ENCODE measurements around the gene SYT14. TPM values are rescaled to one million over a fixed set of nuclear protein-coding genes. Genes with fewer than 3 reads are reported as not detected.
A peak's percentile ranks its signal among the peaks of the same experiment; 100 is the strongest.

Gene SYT14
- total RNA-seq, 6 experiments from 2014 or later = 7.6 to 10.6 (median 8.5) TPM

DNA sequence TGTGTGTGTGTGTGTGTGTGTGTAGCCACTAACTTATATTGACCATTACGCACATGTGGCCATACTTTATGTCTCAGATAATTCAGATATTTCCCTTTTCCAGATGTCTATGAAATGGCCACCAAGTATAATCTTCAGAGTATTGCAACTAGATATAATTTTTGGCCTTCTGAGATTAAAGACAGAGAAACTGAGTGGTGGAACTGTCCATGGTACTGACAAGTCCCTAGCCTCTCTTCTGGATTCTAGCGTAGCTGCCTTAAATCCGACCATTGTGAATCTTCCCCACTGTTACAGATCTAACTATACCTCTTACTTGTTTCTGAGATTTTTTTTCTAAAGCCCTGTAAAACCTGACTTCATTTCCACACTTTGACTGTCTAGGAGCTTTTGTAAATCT, 194.6 kb downstream of the SYT14 start:
- Mint-ChIP-seq H3K36me3 (ENCODE audit: low read depth) (peaks cover 12% of the 10 kb centered on the region; the same call in 1 of the 2 replicates), H3K27ac (no peak overlapping the region), H3K4me1 (ENCODE audit: low read depth) (peaks cover 7% of the 10 kb centered on the region; the same call in 1 of the 2 replicates), H3K27me3 (ENCODE audit: insufficient read depth) (no peaks in the 10 kb centered on the region), H3K9me3 (no peaks in the 10 kb centered on the region), H3K4me3 (no peak overlapping the region)
- TF ChIP-seq, protein P1, sequence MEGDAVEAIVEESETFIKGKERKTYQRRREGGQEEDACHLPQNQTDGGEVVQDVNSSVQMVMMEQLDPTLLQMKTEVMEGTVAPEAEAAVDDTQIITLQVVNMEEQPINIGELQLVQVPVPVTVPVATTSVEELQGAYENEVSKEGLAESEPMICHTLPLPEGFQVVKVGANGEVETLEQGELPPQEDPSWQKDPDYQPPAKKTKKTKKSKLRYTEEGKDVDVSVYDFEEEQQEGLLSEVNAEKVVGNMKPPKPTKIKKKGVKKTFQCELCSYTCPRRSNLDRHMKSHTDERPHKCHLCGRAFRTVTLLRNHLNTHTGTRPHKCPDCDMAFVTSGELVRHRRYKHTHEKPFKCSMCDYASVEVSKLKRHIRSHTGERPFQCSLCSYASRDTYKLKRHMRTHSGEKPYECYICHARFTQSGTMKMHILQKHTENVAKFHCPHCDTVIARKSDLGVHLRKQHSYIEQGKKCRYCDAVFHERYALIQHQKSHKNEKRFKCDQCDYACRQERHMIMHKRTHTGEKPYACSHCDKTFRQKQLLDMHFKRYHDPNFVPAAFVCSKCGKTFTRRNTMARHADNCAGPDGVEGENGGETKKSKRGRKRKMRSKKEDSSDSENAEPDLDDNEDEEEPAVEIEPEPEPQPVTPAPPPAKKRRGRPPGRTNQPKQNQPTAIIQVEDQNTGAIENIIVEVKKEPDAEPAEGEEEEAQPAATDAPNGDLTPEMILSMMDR (IDR thresholded peaks at IDR 0.05) = no peak
- no peak for DNase-seq

DNA sequence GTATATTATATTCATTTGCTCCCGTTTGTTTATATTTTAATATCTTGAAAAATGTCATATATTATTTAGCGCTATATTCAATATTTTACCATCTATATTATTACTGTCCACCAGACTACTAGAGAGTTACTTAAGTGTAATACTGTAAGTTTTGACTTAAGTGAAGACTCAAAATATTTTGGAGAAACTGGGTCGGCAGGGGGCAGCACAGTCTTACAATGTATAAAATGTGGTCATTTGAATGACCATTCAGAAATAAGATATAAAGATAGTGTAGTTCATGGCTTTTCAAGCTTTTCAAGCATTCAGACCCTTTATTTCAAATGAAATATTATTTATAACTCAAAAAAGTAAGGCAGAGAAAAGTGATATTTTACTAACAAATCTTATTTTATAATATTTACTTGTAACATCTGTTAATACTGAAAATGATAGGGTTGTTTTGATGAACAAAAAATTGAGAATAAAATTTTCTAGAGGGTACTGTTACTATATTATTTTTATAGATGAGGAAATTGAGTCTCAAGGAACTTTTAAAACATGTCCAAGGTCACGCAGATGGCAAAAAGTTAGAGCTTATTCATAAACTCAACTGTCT, 205.5 kb downstream of the SYT14 start:
- Mint-ChIP-seq H3K4me1 (ENCODE audit: low read depth) (peaks cover 7% of the 10 kb centered on the region; the same call in 1 of the 2 replicates), H3K27ac (no peak overlapping the region), H3K27me3 (ENCODE audit: insufficient read depth) (no peaks in the 10 kb centered on the region), H3K9me3 (no peaks in the 10 kb centered on the region), H3K36me3 (ENCODE audit: low read depth) (peaks cover 9% of the 10 kb centered on the region; the same call in 1 of the 2 replicates), H3K4me3 (no peak overlapping the region)
- peak; percentile 63 for DNase-seq
- TF ChIP-seq, protein P1 (IDR thresholded peaks at IDR 0.05) = peak; percentile 92

DNA sequence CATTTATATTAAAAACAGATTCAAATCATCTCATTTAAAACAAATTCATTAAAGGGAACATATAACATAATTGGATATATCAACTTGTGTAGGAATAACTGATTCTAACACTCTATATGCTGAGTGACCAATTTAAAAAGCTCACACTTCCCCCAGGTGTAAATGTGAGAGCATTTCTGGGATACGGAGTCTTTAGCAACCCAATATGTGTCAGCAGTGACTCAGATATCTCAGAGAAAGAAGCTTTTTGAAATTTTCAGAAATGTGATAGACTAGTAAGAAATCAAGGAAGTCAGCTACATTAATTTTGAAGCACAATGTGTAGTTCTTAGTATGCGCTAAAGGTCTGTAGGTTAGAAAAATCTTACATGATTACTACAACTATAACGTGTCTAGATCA, 206.7 kb downstream of the SYT14 start:
- H3K4me1 Mint-ChIP-seq (ENCODE audit: low read depth) = peaks cover 7% of the 10 kb centered on the region; the same call in 1 of the 2 replicates
- no peak overlapping the region for H3K4me3 Mint-ChIP-seq
- DNase-seq = no peak
- H3K36me3 Mint-ChIP-seq (ENCODE audit: low read depth) = peaks cover 9% of the 10 kb centered on the region; the same call in 1 of the 2 replicates
- TF ChIP-seq, protein P1 (IDR thresholded peaks at IDR 0.05) = no peak
- H3K9me3 Mint-ChIP-seq = no peaks in the 10 kb centered on the region
- H3K27me3 Mint-ChIP-seq (ENCODE audit: insufficient read depth) = no peaks in the 10 kb centered on the region
- no peak overlapping the region for H3K27ac Mint-ChIP-seq

DNA sequence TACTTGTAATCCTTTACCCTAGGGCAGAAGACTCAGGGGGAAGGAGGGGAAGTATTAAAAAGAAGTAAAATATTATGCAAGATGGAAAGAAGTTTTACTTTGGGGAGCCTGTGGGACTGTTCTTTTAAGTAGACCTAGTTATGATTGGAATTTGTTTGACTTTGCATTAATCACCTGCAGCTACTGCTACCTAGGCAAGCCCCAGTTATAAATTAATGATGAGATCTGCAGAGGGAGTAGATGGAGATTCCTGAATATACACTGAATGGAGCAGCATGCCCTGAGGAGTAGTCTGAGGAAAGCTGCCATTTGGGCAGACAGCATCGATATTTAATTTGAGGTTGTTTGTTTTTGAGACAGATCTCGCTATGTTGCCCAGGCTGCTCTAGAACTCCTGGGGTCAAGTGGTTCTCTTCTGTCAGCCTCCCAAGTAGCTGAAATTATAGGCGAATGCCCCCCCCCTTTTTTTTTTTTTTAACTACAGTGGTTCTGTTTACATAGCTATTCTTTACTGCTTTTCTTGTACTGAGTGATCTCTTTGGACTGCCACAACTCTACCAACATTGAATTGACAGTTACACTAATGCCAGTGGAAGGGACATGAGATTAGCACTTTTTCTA, 213.1 kb downstream of the SYT14 start:
- H3K27ac Mint-ChIP-seq = no peak overlapping the region
- H3K9me3 Mint-ChIP-seq = no peaks in the 10 kb centered on the region
- H3K36me3 Mint-ChIP-seq (ENCODE audit: low read depth) = no peaks in the 10 kb centered on the region; the same call in 1 of the 2 replicates
- H3K4me3 Mint-ChIP-seq = no peak overlapping the region
- no peak for DNase-seq
- H3K4me1 Mint-ChIP-seq (ENCODE audit: low read depth) = no peaks in the 10 kb centered on the region
- H3K27me3 Mint-ChIP-seq (ENCODE audit: insufficient read depth) = no peaks in the 10 kb centered on the region
- TF ChIP-seq, protein P1 (IDR thresholded peaks at IDR 0.05) = no peak

DNA sequence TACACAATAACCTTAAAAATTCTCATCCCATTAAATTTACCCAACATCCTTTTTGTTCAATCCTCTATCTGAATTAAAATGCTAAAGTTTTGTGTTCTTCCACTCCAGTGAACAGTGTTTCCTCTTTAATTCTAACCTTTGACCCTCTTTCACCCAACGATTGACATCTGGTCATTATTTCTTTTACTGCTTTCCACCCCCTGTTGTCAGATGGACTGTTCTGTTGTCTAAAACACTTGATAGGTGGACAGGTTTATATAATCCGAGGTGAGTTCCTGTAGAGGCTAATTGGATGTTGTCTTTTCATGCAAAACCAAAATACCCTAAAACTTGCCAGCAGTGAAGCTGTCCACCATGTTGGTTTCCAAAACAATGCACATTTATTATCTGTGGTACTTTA, 221.2 kb downstream of the SYT14 start:
- Mint-ChIP-seq H3K27ac (no peak overlapping the region), H3K4me1 (ENCODE audit: low read depth) (no peaks in the 10 kb centered on the region), H3K4me3 (no peak overlapping the region), H3K9me3 (no peaks in the 10 kb centered on the region), H3K36me3 (ENCODE audit: low read depth) (no peaks in the 10 kb centered on the region), H3K27me3 (ENCODE audit: insufficient read depth) (no peaks in the 10 kb centered on the region)
- DNase-seq = no peak
- TF ChIP-seq, protein P1 (IDR thresholded peaks at IDR 0.05) = no peak
